ENCODE data around the gene CHD5.

DNA sequence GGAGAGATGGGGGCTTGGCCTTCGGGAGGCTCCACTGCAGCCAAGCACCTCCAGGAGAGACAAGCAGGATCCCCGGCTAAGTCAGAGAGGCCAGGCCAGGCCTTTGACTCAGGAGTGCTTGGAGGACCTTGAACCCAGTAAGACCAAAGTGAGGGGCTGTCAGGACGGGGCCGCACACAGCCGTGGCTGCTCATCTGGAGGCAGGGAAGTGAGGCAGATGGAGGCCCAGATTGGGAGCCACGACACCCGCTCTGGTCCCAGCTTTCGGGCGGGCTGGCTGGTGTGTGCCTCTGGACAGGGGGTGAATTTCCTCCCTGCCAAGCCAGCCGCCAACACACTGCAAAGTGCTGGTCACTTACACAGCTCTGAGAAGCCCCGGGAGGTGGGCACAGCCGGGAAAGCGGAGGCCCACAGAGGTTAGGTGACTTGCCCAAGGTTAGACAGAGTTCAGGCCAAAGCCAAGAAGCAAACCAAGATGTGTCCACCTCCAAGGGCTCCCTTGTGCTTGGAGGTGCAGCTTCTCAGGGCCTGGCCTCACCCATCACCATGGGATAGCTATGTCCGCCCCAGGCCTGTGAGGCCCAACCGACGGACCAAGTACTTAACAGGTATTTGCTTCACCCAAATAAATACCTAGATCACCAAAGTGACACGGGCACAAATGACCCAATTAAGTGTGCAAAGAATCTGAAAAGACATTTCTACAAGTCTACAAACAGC lies 58.3 kb downstream of the CHD5 start:
- TF ChIP-seq, protein P1, sequence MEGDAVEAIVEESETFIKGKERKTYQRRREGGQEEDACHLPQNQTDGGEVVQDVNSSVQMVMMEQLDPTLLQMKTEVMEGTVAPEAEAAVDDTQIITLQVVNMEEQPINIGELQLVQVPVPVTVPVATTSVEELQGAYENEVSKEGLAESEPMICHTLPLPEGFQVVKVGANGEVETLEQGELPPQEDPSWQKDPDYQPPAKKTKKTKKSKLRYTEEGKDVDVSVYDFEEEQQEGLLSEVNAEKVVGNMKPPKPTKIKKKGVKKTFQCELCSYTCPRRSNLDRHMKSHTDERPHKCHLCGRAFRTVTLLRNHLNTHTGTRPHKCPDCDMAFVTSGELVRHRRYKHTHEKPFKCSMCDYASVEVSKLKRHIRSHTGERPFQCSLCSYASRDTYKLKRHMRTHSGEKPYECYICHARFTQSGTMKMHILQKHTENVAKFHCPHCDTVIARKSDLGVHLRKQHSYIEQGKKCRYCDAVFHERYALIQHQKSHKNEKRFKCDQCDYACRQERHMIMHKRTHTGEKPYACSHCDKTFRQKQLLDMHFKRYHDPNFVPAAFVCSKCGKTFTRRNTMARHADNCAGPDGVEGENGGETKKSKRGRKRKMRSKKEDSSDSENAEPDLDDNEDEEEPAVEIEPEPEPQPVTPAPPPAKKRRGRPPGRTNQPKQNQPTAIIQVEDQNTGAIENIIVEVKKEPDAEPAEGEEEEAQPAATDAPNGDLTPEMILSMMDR (IDR thresholded peaks at IDR 0.05) = no peak
- TF ChIP-seq POLR2A (IDR thresholded peaks at IDR 0.05) = no peak
